Pancreas (tissue), 10 donors: ENCODE data around the gene MLH1. TPM values are rescaled to one million over a fixed set of nuclear protein-coding genes. Genes with fewer than 3 reads are reported as not detected.

Source experiments
- ATAC-seq, 4 donors: fragments of 200-7000 bp; cut with Tn5 transposase; one replicate each; pipeline versions ENCODE4 v1.8.0 to v1.9.1; 2020; ENCODE audit warnings: mild to moderate bottlenecking in 4 of 4, moderate library complexity in 4 of 4
- DNase-seq, 6 donors: peaks; one replicate each; pipeline ENCODE4 v3.0.0-alpha.2; 2020
- FAIRE-seq: peaks from 2 replicates; lab custom pipeline; 2012; peaks lifted over from hg19 to GRCh38; lab: Jason Lieb, UNC
- H3K27ac ChIP-seq, 4 donors: fragments of 200-600 bp; sonication (generic); 1 replicate in 3 of 4; 2 replicates in 1 of 4; pipeline versions ENCODE4 v1.5.0 to v1.8.0; 2020
- H3K27me3 ChIP-seq, 4 donors: fragments of 200-600 bp; one replicate each; pipeline ENCODE4 v1.8.0; 2021
- H3K36me3 ChIP-seq, 3 donors: fragments of 200-600 bp; sonication (generic) in 1 of 3; one replicate each; pipeline versions ENCODE4 v1.5.0 to v1.8.0; 2020 to 2021
- H3K4me1 ChIP-seq, 3 donors: fragments of 200-600 bp; one replicate each; pipeline ENCODE4 v1.8.0; 2021
- H3K4me3 ChIP-seq, 4 donors: fragments of 200-600 bp; sonication (generic) in 2 of 4; one replicate each; pipeline versions ENCODE4 v1.5.0 to v1.8.0; 2020 to 2021
- H3K9me3 ChIP-seq, 4 donors: fragments of 200-600 bp; one replicate each; pipeline ENCODE4 v1.8.0; 2021
- CTCF ChIP-seq, 4 donors: fragments of 200-600 bp; sonication (generic) in 3 of 4; IDR thresholded peaks; one replicate each; pipeline versions ENCODE4 v1.5.0 to v1.8.0; 2021; ENCODE audit warnings: antibody characterized with exemption in 4 of 4
- WGBS, 2 donors: extraction: QIAGEN DNeasy Blood & Tissue Kit; methylation state at CpG; one replicate each; pipeline ENCODE4 v1.1.7; 2013; 5-methylcytosine and 5-hydroxymethylcytosine counted together
- intact Hi-C, 3 donors: fragments of 100-400 bp; cut with DNase I; formaldehyde crosslinking; loops; one replicate each; pipeline versions ENCODE4 v1.11.1 to v1.14.2; 2022
- polyA plus RNA-seq, 2 donors: library from polyadenylated mRNA; stranded (reverse); fragments of 200-250 nt; gene quantifications; one replicate each; pipeline ENCODE4 v1.2.3, GENCODE V29; 2013
- total RNA-seq, 6 donors: library from RNA; stranded (reverse); fragmentation: NEBNext Ultra II Directional in 4 of 6; extraction: Animal tissue kit (Norgen Biotek cat#: 25700) in 4 of 6; gene quantifications; one replicate each; pipeline versions ENCODE4 v1.2.1 to v1.2.4, GENCODE V29; 2021 to 2023
- donor health status: healthy with polysubstance abuse.
- donor health status: DM: no; HTN: no; CAD: no; lungs with moderate emphysema.
- donor health status: DM: no; HTN: no; CAD: no.
- donor health status: control.
- donor health status: control.
- donor health status: Bipolar disorder and iron deficiency.
- donor health status: DM: yes; HTN: yes; CAD: no.
- donor health status: DM: no; HTN: no; CAD: no.
- donor health status: DM: no; HTN: no; CAD: no.
- donor health status: DM: yes; HTN: yes; CAD: no.

Gene MLH1
- total and polyA plus RNA-seq, 8 donors = 7.9 to 16.4 (median 13.3) TPM

- FAIRE-seq (no peak), ATAC-seq (peak in 2 of 4 donors; percentile 43 to 54), DNase-seq (no peak)
- no peaks in the 10 kb centered on the region for H3K9me3 ChIP-seq
- H3K36me3 ChIP-seq = no peaks in the 10 kb centered on the region
- no peak for TF ChIP-seq CTCF (IDR thresholded peaks at IDR 0.05)
- 13 to 14% methylated on average over 1 of the region's 1 CpG for WGBS, 2 donors
- no peak overlapping the region for H3K4me3 ChIP-seq
- no peaks in the 10 kb centered on the region for H3K27me3 ChIP-seq
- H3K27ac ChIP-seq = no peak overlapping the region
- intact Hi-C loops = no loop called here
- H3K4me1 ChIP-seq = peaks cover 0 to 11% (median 8%) of the 10 kb centered on the region in 3 donors
Measured at GRCh38 chr3:37096288-37096687, 103.0 kb downstream of the MLH1 start.

- Histone ChIP-seq H3K9me3 (no peaks in the 10 kb centered on the region), H3K4me3 (no peak overlapping the region), H3K27ac (no peak overlapping the region), H3K36me3 (no peaks in the 10 kb centered on the region), H3K27me3 (no peaks in the 10 kb centered on the region), H3K4me1 (peaks cover 0 to 11% (median 8%) of the 10 kb centered on the region in 3 donors)
- DNase-seq = no peak
- intact Hi-C loops = no loop called here
- WGBS, 2 donors = 12 to 14% methylated on average over 1 of the region's 1 CpG
- no peak for TF ChIP-seq CTCF (IDR thresholded peaks at IDR 0.05)
- no peak for FAIRE-seq
- ATAC-seq = peak in 2 of 4 donors; percentile 22 to 35
Measured at GRCh38 chr3:37096975-37097374, 103.7 kb downstream of the MLH1 start.

GRCh38 chr3:37097776-37098175 lies 104.5 kb downstream of the MLH1 start:
- intact Hi-C loops = no loop called here
- peak; percentile 59 for FAIRE-seq

GRCh38 chr3:37098884-37099283 lies 105.6 kb downstream of the MLH1 start:
- TF ChIP-seq CTCF (IDR thresholded peaks at IDR 0.05) = no peak
- Histone ChIP-seq H3K36me3 (no peaks in the 10 kb centered on the region), H3K27ac (no peak overlapping the region), H3K4me1 (peaks cover 0 to 11% (median 8%) of the 10 kb centered on the region in 3 donors), H3K9me3 (no peaks in the 10 kb centered on the region), H3K4me3 (no peak overlapping the region), H3K27me3 (no peaks in the 10 kb centered on the region)
- ATAC-seq (no peak), DNase-seq (no peak), FAIRE-seq (no peak)
- intact Hi-C loops = no loop called here
- 97 to 98% methylated on average over 2 of the region's 2 CpGs for WGBS, 2 donors

More at GRCh38 chr3:37097776-37098175, 104.5 kb downstream of the MLH1 start:
- ATAC-seq = no peak
- H3K36me3 ChIP-seq = no peaks in the 10 kb centered on the region
- H3K27me3 ChIP-seq = no peaks in the 10 kb centered on the region
- no peaks in the 10 kb centered on the region for H3K9me3 ChIP-seq
- peaks cover 0 to 11% (median 8%) of the 10 kb centered on the region in 3 donors for H3K4me1 ChIP-seq
- DNase-seq = no peak
- TF ChIP-seq CTCF (IDR thresholded peaks at IDR 0.05) = no peak
- H3K27ac ChIP-seq = no peak overlapping the region
- H3K4me3 ChIP-seq = no peak overlapping the region

- H3K27ac ChIP-seq = no peak overlapping the region
- intact Hi-C loops = no loop called here
- ATAC-seq = no peak
- no peak for TF ChIP-seq CTCF (IDR thresholded peaks at IDR 0.05)
- no peak overlapping the region for H3K4me3 ChIP-seq
- H3K36me3 ChIP-seq = no peaks in the 10 kb centered on the region
- H3K4me1 ChIP-seq = peaks cover 0 to 11% (median 8%) of the 10 kb centered on the region in 3 donors
- H3K9me3 ChIP-seq = no peaks in the 10 kb centered on the region
- no peak for FAIRE-seq
- no peak for DNase-seq
- no peaks in the 10 kb centered on the region for H3K27me3 ChIP-seq
Measured at GRCh38 chr3:37099469-37099868, 106.2 kb downstream of the MLH1 start.
